ENCODE data around the gene TENM3. TPM values are rescaled to one million over a fixed set of nuclear protein-coding genes. Genes with fewer than 3 reads are reported as not detected.

TENM3 gene
- total RNA-seq, 3 donors from 2014 or later, result 0.58 to 19.2 (median 0.70) TPM

DNA sequence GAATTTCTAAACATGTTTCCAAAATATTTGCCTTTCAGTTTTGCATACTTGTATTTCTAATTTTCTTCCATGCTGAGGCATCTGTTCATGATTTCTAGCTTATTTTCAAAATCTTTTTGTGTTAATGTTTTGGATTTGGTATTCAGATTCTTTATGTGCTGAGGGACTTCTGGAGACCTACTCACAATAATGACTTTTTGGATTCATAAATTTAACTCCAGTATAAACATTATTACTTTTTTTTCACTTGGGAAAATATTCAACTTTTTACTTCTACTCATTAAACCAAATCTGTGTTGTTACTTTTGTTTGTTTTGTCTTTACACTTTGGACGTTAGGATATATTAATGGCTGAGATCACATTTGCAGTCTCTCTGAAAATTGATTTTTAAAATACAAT, 183.7 kb downstream of the TENM3 start:
- intact Hi-C loops (cut with DNase I, micrococcal nuclease), result no loop called here
- no peaks in the 10 kb centered on the region for H3K36me3 ChIP-seq (ENCODE audit: low read depth)
- no peaks in the 10 kb centered on the region for H3K4me1 ChIP-seq (ENCODE audit: low read depth)
- TF ChIP-seq, protein P1, sequence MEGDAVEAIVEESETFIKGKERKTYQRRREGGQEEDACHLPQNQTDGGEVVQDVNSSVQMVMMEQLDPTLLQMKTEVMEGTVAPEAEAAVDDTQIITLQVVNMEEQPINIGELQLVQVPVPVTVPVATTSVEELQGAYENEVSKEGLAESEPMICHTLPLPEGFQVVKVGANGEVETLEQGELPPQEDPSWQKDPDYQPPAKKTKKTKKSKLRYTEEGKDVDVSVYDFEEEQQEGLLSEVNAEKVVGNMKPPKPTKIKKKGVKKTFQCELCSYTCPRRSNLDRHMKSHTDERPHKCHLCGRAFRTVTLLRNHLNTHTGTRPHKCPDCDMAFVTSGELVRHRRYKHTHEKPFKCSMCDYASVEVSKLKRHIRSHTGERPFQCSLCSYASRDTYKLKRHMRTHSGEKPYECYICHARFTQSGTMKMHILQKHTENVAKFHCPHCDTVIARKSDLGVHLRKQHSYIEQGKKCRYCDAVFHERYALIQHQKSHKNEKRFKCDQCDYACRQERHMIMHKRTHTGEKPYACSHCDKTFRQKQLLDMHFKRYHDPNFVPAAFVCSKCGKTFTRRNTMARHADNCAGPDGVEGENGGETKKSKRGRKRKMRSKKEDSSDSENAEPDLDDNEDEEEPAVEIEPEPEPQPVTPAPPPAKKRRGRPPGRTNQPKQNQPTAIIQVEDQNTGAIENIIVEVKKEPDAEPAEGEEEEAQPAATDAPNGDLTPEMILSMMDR (IDR thresholded peaks at IDR 0.05), result no peak
- no peak for ATAC-seq
- H3K4me3 ChIP-seq, result no peak overlapping the region
- DNase-seq, result no peak
- no peaks in the 10 kb centered on the region for H3K9me3 ChIP-seq

GRCh38 chr4:182427554-182427953, 184.4 kb downstream of the TENM3 start:
- ATAC-seq, result no peak
- H3K4me1 ChIP-seq (ENCODE audit: low read depth), result no peaks in the 10 kb centered on the region
- H3K36me3 ChIP-seq (ENCODE audit: low read depth), result no peaks in the 10 kb centered on the region
- no peaks in the 10 kb centered on the region for H3K9me3 ChIP-seq
- H3K4me3 ChIP-seq, result no peak overlapping the region
- intact Hi-C loops (cut with DNase I, micrococcal nuclease), result no loop called here
- DNase-seq, result no peak
- TF ChIP-seq, protein P1 (IDR thresholded peaks at IDR 0.05), result no peak

GRCh38 chr4:182429896-182430295, 186.7 kb downstream of the TENM3 start:
- Histone ChIP-seq H3K9me3 (no peaks in the 10 kb centered on the region), H3K4me3 (no peak overlapping the region), H3K4me1 (ENCODE audit: low read depth) (no peaks in the 10 kb centered on the region), H3K36me3 (ENCODE audit: low read depth) (no peaks in the 10 kb centered on the region)
- intact Hi-C loops (cut with DNase I, micrococcal nuclease), result no loop called here
- ATAC-seq (no peak), DNase-seq (no peak)
- TF ChIP-seq, protein P1 (IDR thresholded peaks at IDR 0.05), result no peak

GRCh38 chr4:182432819-182433218, 189.6 kb downstream of the TENM3 start:
- ATAC-seq, result no peak
- TF ChIP-seq, protein P1 (IDR thresholded peaks at IDR 0.05), result no peak
- no peaks in the 10 kb centered on the region for H3K9me3 ChIP-seq
- no peak for DNase-seq
- no peaks in the 10 kb centered on the region for H3K36me3 ChIP-seq (ENCODE audit: low read depth)
- no peaks in the 10 kb centered on the region for H3K4me1 ChIP-seq (ENCODE audit: low read depth)
- no peak overlapping the region for H3K4me3 ChIP-seq
- intact Hi-C loops (cut with DNase I, micrococcal nuclease), result no loop called here

DNA sequence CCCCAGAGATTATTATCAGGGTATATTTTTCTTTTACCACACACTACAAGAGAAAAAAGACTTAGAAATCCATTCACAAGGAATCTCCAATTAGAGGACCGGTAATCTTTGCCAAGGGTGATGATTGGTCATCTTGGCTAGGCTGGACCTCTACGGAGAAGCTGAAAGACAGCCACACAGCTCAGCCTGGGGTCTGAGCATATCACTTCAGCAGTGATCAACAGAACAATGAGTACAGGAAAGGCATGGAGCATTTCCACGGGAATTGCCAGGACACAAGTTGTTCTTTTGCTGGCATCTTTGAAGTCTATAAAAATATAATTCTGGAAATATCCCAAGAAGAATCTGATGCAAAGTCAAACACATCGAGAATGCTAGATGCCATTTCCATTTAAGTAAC, 191.5 kb downstream of the TENM3 start:
- TF ChIP-seq, protein P1 (IDR thresholded peaks at IDR 0.05), result no peak
- H3K36me3 ChIP-seq (ENCODE audit: low read depth), result no peaks in the 10 kb centered on the region
- H3K4me1 ChIP-seq (ENCODE audit: low read depth), result no peaks in the 10 kb centered on the region
- intact Hi-C loops (cut with DNase I, micrococcal nuclease), result no loop called here
- DNase-seq (no peak), ATAC-seq (no peak)
- no peak overlapping the region for H3K4me3 ChIP-seq
- H3K9me3 ChIP-seq, result no peaks in the 10 kb centered on the region

DNA sequence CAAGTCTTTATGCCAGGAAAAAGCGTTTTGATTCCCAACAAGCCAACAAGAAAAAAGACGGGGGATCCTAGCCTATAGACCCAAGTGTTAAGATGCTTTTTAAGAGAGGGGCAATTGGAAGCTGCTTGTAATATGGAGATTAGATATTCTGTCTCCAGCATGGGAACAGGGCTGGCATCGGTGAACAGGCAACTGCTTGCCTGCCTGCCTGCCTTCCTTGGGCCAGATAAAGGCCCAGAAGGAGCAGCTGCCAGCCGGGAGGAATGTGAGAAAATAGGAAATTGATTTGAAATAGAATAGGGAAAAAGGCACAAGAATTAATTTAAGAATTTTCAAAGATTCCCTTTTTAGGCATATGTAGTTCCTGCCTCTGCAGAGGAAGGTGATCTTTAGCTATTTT, 192.2 kb downstream of the TENM3 start:
- DNase-seq, result no peak
- H3K9me3 ChIP-seq, result no peaks in the 10 kb centered on the region
- H3K36me3 ChIP-seq (ENCODE audit: low read depth), result no peaks in the 10 kb centered on the region
- TF ChIP-seq, protein P1 (IDR thresholded peaks at IDR 0.05), result no peak
- no peaks in the 10 kb centered on the region for H3K4me1 ChIP-seq (ENCODE audit: low read depth)
- intact Hi-C loops (cut with DNase I, micrococcal nuclease), result no loop called here
- H3K4me3 ChIP-seq, result no peak overlapping the region
- no peak for ATAC-seq

Measured in mucosa of descending colon (tissue), 3 donors.